GM18508 (cell line): Measurements from ENCODE around the gene MATN4.

Experiments
- ATAC-seq: cut with Tn5 transposase; IDR thresholded peaks from one replicate; pipeline ENCODE4 v1.9.1; 2021; ENCODE audit warnings: moderate number of reproducible peaks; ENCODE audit not compliant: insufficient read depth, unreplicated experiment

Gene MATN4

GRCh38 chr20:45293041-45294002 lies 14.8 kb downstream of the MATN4 start:
- ATAC-seq = no peak

GRCh38 chr20:45292343-45292742 lies 15.8 kb downstream of the MATN4 start:
- no peak for ATAC-seq

GRCh38 chr20:45291526-45291925 lies 16.6 kb downstream of the MATN4 start:
- ATAC-seq = no peak

- ATAC-seq = no peak
These were observed 17.3 kb downstream of the MATN4 start for GRCh38 chr20:45290677-45291355.

- ATAC-seq = no peak
These were observed 18.0 kb downstream of the MATN4 start for GRCh38 chr20:45289942-45290676.

GRCh38 chr20:45288860-45289259 lies 19.2 kb downstream of the MATN4 start:
- no peak for ATAC-seq

GRCh38 chr20:45288376-45288775 lies 19.7 kb downstream of the MATN4 start:
- ATAC-seq = no peak

GRCh38 chr20:45283551-45284057 lies 24.5 kb downstream of the MATN4 start:
- no peak for ATAC-seq

- no peak for ATAC-seq
These were observed 25.2 kb downstream of the MATN4 start for GRCh38 chr20:45282700-45283550.

- no peak for ATAC-seq
These were observed 28.1 kb downstream of the MATN4 start for GRCh38 chr20:45279992-45280391.

GRCh38 chr20:45275338-45275737 lies 32.8 kb downstream of the MATN4 start:
- no peak for ATAC-seq

GRCh38 chr20:45269754-45270270 lies 38.3 kb downstream of the MATN4 start:
- no peak for ATAC-seq

GRCh38 chr20:45269056-45269455 lies 39.0 kb downstream of the MATN4 start:
- no peak for ATAC-seq

- no peak for ATAC-seq
These were observed 39.6 kb downstream of the MATN4 start for GRCh38 chr20:45268531-45268930.

- ATAC-seq = no peak
These were observed 41.1 kb downstream of the MATN4 start for GRCh38 chr20:45266977-45267376.

GRCh38 chr20:45263556-45264266 lies 44.4 kb downstream of the MATN4 start:
- no peak for ATAC-seq

GRCh38 chr20:45258664-45259063 lies 49.4 kb downstream of the MATN4 start:
- ATAC-seq = no peak

GRCh38 chr20:45258259-45258658 lies 49.8 kb downstream of the MATN4 start:
- ATAC-seq = no peak

GRCh38 chr20:45257711-45258110 lies 50.4 kb downstream of the MATN4 start:
- no peak for ATAC-seq
